ENCODE measurements around the gene ATP8A2.
A peak's percentile ranks its signal among the peaks of the same experiment; 100 is the strongest.

The ATP8A2 gene

GRCh38 chr13:25929816-25930215 is 558.0 kb downstream of the ATP8A2 start:
- no peak for TF ChIP-seq MYC (IDR thresholded peaks at IDR 0.05; ENCODE audit: low read depth, low read length)
- TF ChIP-seq, protein P1, sequence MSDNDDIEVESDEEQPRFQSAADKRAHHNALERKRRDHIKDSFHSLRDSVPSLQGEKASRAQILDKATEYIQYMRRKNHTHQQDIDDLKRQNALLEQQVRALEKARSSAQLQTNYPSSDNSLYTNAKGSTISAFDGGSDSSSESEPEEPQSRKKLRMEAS (IDR thresholded peaks at IDR 0.05; ENCODE audit: low read depth, low read length), result no peak
- TF ChIP-seq CTCF (IDR thresholded peaks at IDR 0.05; ENCODE audit: low read depth, low read length), result no peak
- TF ChIP-seq POLR2A (IDR thresholded peaks at IDR 0.05; ENCODE audit: extremely low read depth, insufficient read length), result no peak
- H3K4me3 ChIP-seq (ENCODE audit: low read depth, low read length), result no peak overlapping the region
- no peak for DNase-seq (ENCODE audit: low read depth)

DNA sequence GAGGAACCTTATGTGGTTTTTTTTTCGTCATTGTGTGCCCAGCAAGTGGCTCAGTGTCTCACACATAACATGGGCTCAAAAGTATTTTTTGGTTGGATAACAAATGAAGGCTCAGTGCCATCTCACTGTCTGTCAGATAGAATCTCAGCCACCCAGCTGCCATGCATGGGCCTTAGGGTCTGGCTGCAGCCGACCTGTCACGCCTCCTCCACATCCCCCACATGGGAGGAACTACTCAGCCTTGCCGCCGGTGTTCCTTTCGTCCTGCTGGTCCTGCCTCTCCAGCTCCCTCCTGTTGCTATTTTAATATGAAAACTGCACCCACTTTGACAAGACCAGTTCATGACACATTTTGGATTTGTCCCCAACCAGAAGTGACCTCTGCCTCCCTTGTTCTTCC is 558.9 kb downstream of the ATP8A2 start:
- TF ChIP-seq POLR2A (IDR thresholded peaks at IDR 0.05; ENCODE audit: extremely low read depth, insufficient read length) (no peak), CTCF (IDR thresholded peaks at IDR 0.05; ENCODE audit: low read depth, low read length) (no peak), MYC (IDR thresholded peaks at IDR 0.05; ENCODE audit: low read depth, low read length) (no peak)
- TF ChIP-seq, protein P1 (IDR thresholded peaks at IDR 0.05; ENCODE audit: low read depth, low read length), result no peak
- H3K4me3 ChIP-seq (ENCODE audit: low read depth, low read length), result no peak overlapping the region
- DNase-seq (ENCODE audit: low read depth), result no peak

- DNase-seq (ENCODE audit: low read depth), result no peak
- no peak overlapping the region for H3K4me3 ChIP-seq (ENCODE audit: low read depth, low read length)
- TF ChIP-seq POLR2A (IDR thresholded peaks at IDR 0.05; ENCODE audit: extremely low read depth, insufficient read length) (no peak), MYC (IDR thresholded peaks at IDR 0.05; ENCODE audit: low read depth, low read length) (no peak), CTCF (IDR thresholded peaks at IDR 0.05; ENCODE audit: low read depth, low read length) (no peak)
- TF ChIP-seq, protein P1 (IDR thresholded peaks at IDR 0.05; ENCODE audit: low read depth, low read length), result no peak
Measured at GRCh38 chr13:25932365-25932764, 560.6 kb downstream of the ATP8A2 start.

GRCh38 chr13:25933520-25933919 is 561.7 kb downstream of the ATP8A2 start:
- TF ChIP-seq CTCF (IDR thresholded peaks at IDR 0.05; ENCODE audit: low read depth, low read length) (no peak), POLR2A (IDR thresholded peaks at IDR 0.05; ENCODE audit: extremely low read depth, insufficient read length) (no peak), MYC (IDR thresholded peaks at IDR 0.05; ENCODE audit: low read depth, low read length) (no peak)
- TF ChIP-seq, protein P1 (IDR thresholded peaks at IDR 0.05; ENCODE audit: low read depth, low read length), result no peak
- no peak overlapping the region for H3K4me3 ChIP-seq (ENCODE audit: low read depth, low read length)
- no peak for DNase-seq (ENCODE audit: low read depth)

GRCh38 chr13:25934127-25934526 is 562.4 kb downstream of the ATP8A2 start:
- TF ChIP-seq, protein P1 (IDR thresholded peaks at IDR 0.05; ENCODE audit: low read depth, low read length), result no peak
- no peak overlapping the region for H3K4me3 ChIP-seq (ENCODE audit: low read depth, low read length)
- no peak for DNase-seq (ENCODE audit: low read depth)

DNA sequence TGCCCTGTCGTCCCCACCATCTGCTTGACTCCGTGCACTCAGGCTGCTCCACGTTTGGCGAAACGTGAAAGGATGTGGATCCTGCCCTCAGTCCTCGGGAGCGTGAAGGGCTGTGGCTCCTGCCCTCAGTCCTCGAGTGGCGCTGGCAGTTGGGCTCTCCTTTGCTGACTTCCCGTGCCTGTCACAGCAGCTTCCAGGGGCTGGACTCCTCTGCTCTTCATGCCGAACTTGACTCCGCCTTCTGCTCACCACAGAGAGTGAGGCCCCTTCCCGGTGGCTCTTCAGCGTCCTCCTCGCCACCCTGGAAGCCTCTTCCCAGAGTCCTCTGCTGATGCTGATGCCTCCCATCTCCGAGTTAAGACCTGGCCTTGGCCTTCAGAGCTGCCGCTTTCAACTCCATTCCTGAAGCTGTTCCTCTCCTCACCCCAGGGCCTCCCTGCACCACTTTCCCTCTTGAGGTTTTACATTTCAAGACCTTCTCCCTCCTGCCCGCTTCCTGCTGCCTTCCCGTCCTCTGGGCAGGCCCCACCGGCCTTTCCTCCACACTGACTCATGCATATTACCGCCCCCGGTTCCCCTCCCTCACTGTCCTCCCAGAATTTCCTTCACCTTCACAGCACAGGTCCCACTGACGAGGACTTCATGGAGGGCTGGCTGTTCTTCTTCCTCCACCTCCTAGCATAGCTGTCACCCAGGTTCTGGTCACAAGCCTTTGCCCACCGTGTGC is 568.4 kb downstream of the ATP8A2 start:
- H3K4me3 ChIP-seq (ENCODE audit: low read depth, low read length), result peak overlapping the region; percentile 11
- peak; percentile 78 for DNase-seq (ENCODE audit: low read depth)
- TF ChIP-seq CTCF (IDR thresholded peaks at IDR 0.05; ENCODE audit: low read depth, low read length) (no peak), MYC (IDR thresholded peaks at IDR 0.05; ENCODE audit: low read depth, low read length) (no peak), POLR2A (IDR thresholded peaks at IDR 0.05; ENCODE audit: extremely low read depth, insufficient read length) (no peak)
- TF ChIP-seq, protein P1 (IDR thresholded peaks at IDR 0.05; ENCODE audit: low read depth, low read length), result no peak

Data from NB4 (cell line).